HepG2 (cell line): ENCODE results near the gene NT5C. TPM values are rescaled to one million over a fixed set of nuclear protein-coding genes. Genes with fewer than 3 reads are reported as not detected.

Experiments
- CC2D1A ChIP-seq: sonication (generic); formaldehyde crosslinking; IDR thresholded peaks from 2 replicates; pipeline ENCODE4 v1.8.1; 2023; ENCODE audit warnings: mild to moderate bottlenecking, missing genetic modification reagents
- EP300 ChIP-seq, 3 experiments: sonication (generic) in 1 of 3; formaldehyde crosslinking in 1 of 3; IDR thresholded peaks; 2 replicates each; pipeline versions ENCODE4 v1.5.1 to v1.6.1; 2011 to 2020; ENCODE audit warnings: low read depth in 2 of 3, low read length in 2 of 3, borderline replicate concordance in 1 of 3, improper control_type of control experiment in 1 of 3, mild to moderate bottlenecking in 1 of 3, missing genetic modification reagents in 1 of 3, moderate library complexity in 1 of 3
- FOXP1 ChIP-seq, 2 experiments: fragments of 450-650 bp in 1 of 2; IDR thresholded peaks; 2 replicates each; pipeline ENCODE4 v1.6.1; 2017 to 2018; ENCODE audit warnings: antibody characterized with exemption in 1 of 2
- GABPB1 ChIP-seq: IDR thresholded peaks from 2 replicates; pipeline ENCODE4 v1.6.1; 2016; ENCODE audit warnings: mild to moderate bottlenecking, missing genetic modification reagents, moderate library complexity, missing compliant biosample characterization
- GPN1 ChIP-seq: sonication (generic); formaldehyde crosslinking; IDR thresholded peaks from 2 replicates; pipeline ENCODE4 v1.5.1; 2020; ENCODE audit warnings: missing genetic modification reagents, borderline replicate concordance
- HBP1 ChIP-seq: IDR thresholded peaks from 2 replicates; pipeline ENCODE4 v1.6.1; 2016; ENCODE audit warnings: low read depth, control low read depth
- ISX ChIP-seq: sonication (generic); formaldehyde crosslinking; conservative IDR thresholded peaks from 2 replicates; pipeline ENCODE4 v1.5.0; 2020; ENCODE audit warnings: missing genetic modification reagents
- KDM2A ChIP-seq: sonication (generic); formaldehyde crosslinking; IDR thresholded peaks from 2 replicates; pipeline ENCODE4 v1.4.0; 2020; ENCODE audit warnings: low read depth, missing genetic modification reagents, borderline replicate concordance
- KMT2B ChIP-seq: IDR thresholded peaks from 2 replicates; pipeline ENCODE4 v1.6.1; 2016; ENCODE audit warnings: missing genetic modification reagents, missing compliant biosample characterization
- MAFK ChIP-seq, 2 experiments: IDR thresholded peaks in 1 of 2; conservative IDR thresholded peaks in 1 of 2; 2 replicates each; pipeline ENCODE4 v1.6.1; 2011; ENCODE audit warnings: improper control_type of control experiment in 2 of 2, low read length in 2 of 2
- SAP130 ChIP-seq: IDR thresholded peaks from 2 replicates; pipeline ENCODE4 v1.6.1; 2016; ENCODE audit warnings: low read depth
- TEF ChIP-seq: sonication (generic); formaldehyde crosslinking; IDR thresholded peaks from 2 replicates; pipeline ENCODE4 v1.5.0; 2020; ENCODE audit warnings: missing genetic modification reagents
- ZBTB26 ChIP-seq: IDR thresholded peaks from 2 replicates; pipeline ENCODE4 v1.6.1; 2016; ENCODE audit warnings: missing compliant biosample characterization, missing genetic modification reagents, borderline replicate concordance
- ZFP1 ChIP-seq: IDR thresholded peaks from 2 replicates; pipeline ENCODE4 v1.6.1; 2016
- ZMYM3 ChIP-seq: sonication (generic); formaldehyde crosslinking; IDR thresholded peaks from 2 replicates; pipeline ENCODE4 v1.5.1; 2020; ENCODE audit warnings: mild to moderate bottlenecking, missing genetic modification reagents
- ZNF281 ChIP-seq: sonication (generic); formaldehyde crosslinking; IDR thresholded peaks from 2 replicates; pipeline ENCODE4 v1.4.0; 2020; ENCODE audit warnings: missing genetic modification reagents, borderline replicate concordance
- ZNF414 ChIP-seq: sonication (generic); formaldehyde crosslinking; IDR thresholded peaks from 2 replicates; pipeline ENCODE4 v1.5.0; 2020; ENCODE audit warnings: missing genetic modification reagents
- ZNF747 ChIP-seq: sonication (generic); formaldehyde crosslinking; IDR thresholded peaks from 2 replicates; pipeline ENCODE4 v1.8.1; 2023; ENCODE audit warnings: missing genetic modification reagents, mild to moderate bottlenecking, borderline replicate concordance
- ZNF891 ChIP-seq: sonication (generic); formaldehyde crosslinking; IDR thresholded peaks from 2 replicates; pipeline ENCODE4 v1.5.0; 2020; ENCODE audit warnings: mild to moderate bottlenecking, missing genetic modification reagents
- polyA plus RNA-seq, 8 experiments: library from polyadenylated mRNA; depleted of rRNA in 3 of 8; stranded (reverse) in 7 of 8; unstranded in 1 of 8; fragments of >200 nt; fragmentation: Illumina TruSeq in 4 of 8; extraction: Trizol in 4 of 8; gene quantifications; 2 replicates each; pipeline versions ENCODE4 v1.2.1 to v1.2.3, GENCODE V29; 2011 to 2016; ENCODE audit warnings: low read depth in 4 of 8, missing spikeins in 1 of 8, mixed read lengths in 1 of 8; ENCODE audit not compliant: insufficient read depth in 1 of 8
- total RNA-seq, 5 experiments: library from RNA; depleted of rRNA; stranded (reverse); fragments of >200 nt; fragmentation: Illumina TruSeq; extraction: Trizol; gene quantifications; 2 replicates each; pipeline ENCODE4 v1.2.3, GENCODE V29; 2016; ENCODE audit warnings: low read depth in 1 of 5
- TF ChIP-seq, protein P1 (sequence below): sonication (generic); formaldehyde crosslinking; IDR thresholded peaks from 2 replicates; pipeline ENCODE4 v1.4.0; 2020; ENCODE audit warnings: missing genetic modification reagents
- TF ChIP-seq, protein P2 (sequence below): sonication (generic); formaldehyde crosslinking; IDR thresholded peaks from 2 replicates; pipeline ENCODE4 v1.4.0; 2020; ENCODE audit warnings: missing genetic modification reagents, low read depth, mild to moderate bottlenecking, borderline replicate concordance

The NT5C gene
- total and polyA plus RNA-seq, 2 of the 13 experiments (the other 11 are each of a cell fraction or from before 2014, with no cell fraction given): 42.8 to 48.6 TPM

DNA sequence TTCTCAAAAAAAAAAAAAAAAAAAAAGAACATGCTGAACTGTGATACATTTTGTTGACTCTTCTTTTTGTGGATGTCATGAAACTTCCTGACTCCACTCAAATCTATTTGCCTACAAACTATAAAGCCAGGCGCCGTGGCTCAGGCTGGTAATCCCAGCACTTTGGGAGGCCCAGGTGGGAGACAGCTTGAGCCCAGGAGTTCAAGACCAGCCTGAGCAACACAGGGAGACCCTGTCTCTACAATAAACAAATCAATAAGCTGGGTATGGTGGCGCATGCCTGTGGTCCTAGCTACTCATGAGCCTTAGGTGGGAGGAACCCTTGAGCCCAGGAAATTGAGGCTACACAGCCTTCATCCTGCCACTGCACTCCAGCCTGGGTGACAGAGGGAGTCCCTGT, 1.5 kb upstream of the NT5C start (continued):
- TF ChIP-seq FOXP1 (IDR thresholded peaks at IDR 0.05): no peak
- peak; percentile 51 for TF ChIP-seq FOXP1 (CRISPR knock-in tag; IDR thresholded peaks at IDR 0.05)
- peak; percentile 56 for TF ChIP-seq SAP130 (CRISPR knock-in tag)
- 0 out of 4 replicates have a peak, but pooled peaks of 1 of the 2 experiments have one; percentile 2 for TF ChIP-seq EP300 (IDR thresholded peaks at IDR 0.05; ENCODE audit: low read depth in 2 of 2, low read length in 2 of 2)
- TF ChIP-seq EP300 (CRISPR knock-in tag; IDR thresholded peaks at IDR 0.05; ENCODE audit: borderline replicate concordance): no peak
- no peak for TF ChIP-seq ZFP1
- TF ChIP-seq HBP1: no peak
- no peak for TF ChIP-seq ZNF414 (CRISPR knock-in tag)
- TF ChIP-seq ISX (CRISPR knock-in tag): no peak
- no peak for TF ChIP-seq KDM2A (CRISPR knock-in tag)
- TF ChIP-seq, protein P1, sequence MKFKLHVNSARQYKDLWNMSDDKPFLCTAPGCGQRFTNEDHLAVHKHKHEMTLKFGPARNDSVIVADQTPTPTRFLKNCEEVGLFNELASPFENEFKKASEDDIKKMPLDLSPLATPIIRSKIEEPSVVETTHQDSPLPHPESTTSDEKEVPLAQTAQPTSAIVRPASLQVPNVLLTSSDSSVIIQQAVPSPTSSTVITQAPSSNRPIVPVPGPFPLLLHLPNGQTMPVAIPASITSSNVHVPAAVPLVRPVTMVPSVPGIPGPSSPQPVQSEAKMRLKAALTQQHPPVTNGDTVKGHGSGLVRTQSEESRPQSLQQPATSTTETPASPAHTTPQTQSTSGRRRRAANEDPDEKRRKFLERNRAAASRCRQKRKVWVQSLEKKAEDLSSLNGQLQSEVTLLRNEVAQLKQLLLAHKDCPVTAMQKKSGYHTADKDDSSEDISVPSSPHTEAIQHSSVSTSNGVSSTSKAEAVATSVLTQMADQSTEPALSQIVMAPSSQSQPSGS: no peak
- TF ChIP-seq MAFK (conservative IDR thresholded peaks at IDR 0.05 in 1 of 2, IDR thresholded peaks at IDR 0.05 in 1 of 2; ENCODE audit: low read length in 2 of 2): peak in 1 of 2 experiments; percentile 5; a peak in 1 of 4 replicates
- TF ChIP-seq ZNF747: no peak
- TF ChIP-seq, protein P2, sequence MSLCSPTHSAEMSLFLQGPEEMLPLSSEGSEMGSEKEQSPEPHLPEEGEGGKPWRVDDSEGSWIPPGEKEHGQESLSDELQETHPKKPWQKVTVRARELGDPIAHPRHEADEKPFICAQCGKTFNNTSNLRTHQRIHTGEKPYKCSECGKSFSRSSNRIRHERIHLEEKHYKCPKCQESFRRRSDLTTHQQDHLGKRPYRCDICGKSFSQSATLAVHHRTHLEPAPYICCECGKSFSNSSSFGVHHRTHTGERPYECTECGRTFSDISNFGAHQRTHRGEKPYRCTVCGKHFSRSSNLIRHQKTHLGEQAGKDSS (CRISPR knock-in tag): no peak
- TF ChIP-seq ZBTB26: no peak
- TF ChIP-seq TEF: no peak
- no peak for TF ChIP-seq KMT2B (CRISPR knock-in tag)
- no peak for TF ChIP-seq GPN1
- TF ChIP-seq ZNF891 (CRISPR knock-in tag): no peak
- no peak for TF ChIP-seq ZMYM3
- TF ChIP-seq CC2D1A (CRISPR knock-in tag): no peak
- 0 out of 2 replicates have a peak, but pooled peaks have one; percentile 48 for TF ChIP-seq ZNF281 (CRISPR knock-in tag)
- TF ChIP-seq GABPB1 (CRISPR knock-in tag): no peak
